K562 (cell line): ENCODE data around the gene RORC. TPM values are rescaled to one million over a fixed set of nuclear protein-coding genes. Genes with fewer than 3 reads are reported as not detected.
A peak's percentile ranks its signal among the peaks of the same experiment; 100 is the strongest.

Experiments
- ATAC-seq: fragments of 200-7000 bp; cut with Tn5 transposase; 3 replicates; pipeline ENCODE4 v1.9.1; 2020; ENCODE audit warnings: moderate library complexity
- BruUV-seq: library from RNA; stranded (reverse); fragments of 400-500 nt; replicated peaks from 2 replicates; lab custom pipeline; 2021; lab: Mats Ljungman, UMichigan
- CTCF ChIA-PET: fragments of 300-600 bp; formaldehyde crosslinking; extraction: SDS; loops from one replicate; lab custom pipeline; 2021; ENCODE audit warnings: low intra/inter-chr PET ratio; lab: Yijun Ruan, JAX
- POLR2A ChIA-PET: fragments of 300-600, 350-650 bp; sonication (Branson Sonifier 250); formaldehyde crosslinking; extraction: SDS; loops from one replicate; lab custom pipeline; 2021; ENCODE audit warnings: antibody characterized with exemption, inconsistent platforms; lab: Yijun Ruan, JAX
- DNase-seq, 4 experiments: peaks; one replicate each; pipeline versions ENCODE4 v3.0.0 to v3.0.0-alpha.2; 2011 to 2018; ENCODE audit warnings: low spot score in 3 of 4, mixed read lengths in 3 of 4; ENCODE audit errors: extremely low read depth in 1 of 4
- FAIRE-seq: peaks from 2 replicates; lab custom pipeline; 2011; peaks lifted over from hg19 to GRCh38; lab: Jason Lieb, UNC
- H2AFZ ChIP-seq: 2 replicates; pipeline ENCODE4 v1.6.0; 2011; ENCODE audit warnings: low read depth, low read length, control low read depth, inconsistent platforms
- H3K27ac ChIP-seq: fragments of 200-600 bp; 3 replicates; pipeline ENCODE4 v1.8.0; 2011; ENCODE audit warnings: low read depth, mild to moderate bottlenecking, control low read depth, inconsistent platforms, low read length, moderate library complexity, mixed read lengths; ENCODE audit errors: extremely low read depth
- H3K27me3 ChIP-seq, 2 experiments: fragments of 300-600 bp in 1 of 2; 2 replicates in 1 of 2; 3 replicates in 1 of 2; pipeline versions ENCODE4 v1.6.0 to v1.8.0; 2011; ENCODE audit warnings: inconsistent platforms in 2 of 2, low read length in 2 of 2, mild to moderate bottlenecking in 1 of 2, mixed read lengths in 1 of 2, moderate library complexity in 1 of 2; ENCODE audit not compliant: control insufficient read depth in 2 of 2, insufficient read depth in 2 of 2
- H3K36me3 ChIP-seq: fragments of 300-600 bp; 3 replicates; pipeline ENCODE4 v1.8.0; 2011; ENCODE audit warnings: mild to moderate bottlenecking, low read length, inconsistent platforms; ENCODE audit not compliant: control insufficient read depth, insufficient read depth
- H3K4me1 ChIP-seq, 2 experiments: fragments of 200-600 bp in 1 of 2; replicated peaks in 1 of 2; 2 replicates in 1 of 2; 3 replicates in 1 of 2; pipeline versions ENCODE4 v1.5.1 to v1.8.0; 2011; ENCODE audit warnings: inconsistent platforms in 2 of 2, low read length in 2 of 2, mild to moderate bottlenecking in 1 of 2, mixed read lengths in 1 of 2, moderate library complexity in 1 of 2; ENCODE audit not compliant: control insufficient read depth in 2 of 2, insufficient read depth in 2 of 2
- H3K4me2 ChIP-seq: 2 replicates; pipeline ENCODE4 v1.6.1; 2011; ENCODE audit warnings: low read length, control low read depth, inconsistent platforms, mixed read lengths; ENCODE audit not compliant: insufficient read depth
- H3K4me3 ChIP-seq: fragments of 200-600 bp; sonication (generic), shearing (Covaris generic); 2 replicates; pipeline ENCODE4 v1.5.1; 2016; ENCODE audit warnings: control low read depth, inconsistent platforms
- H3K79me2 ChIP-seq: fragments of 200-600 bp; 3 replicates; pipeline ENCODE4 v1.8.0; 2011; ENCODE audit warnings: low read length, inconsistent platforms; ENCODE audit not compliant: control insufficient read depth, insufficient read depth
- H3K9ac ChIP-seq, 2 experiments: 2 replicates each; pipeline versions ENCODE4 v1.6.0 to v1.6.1; 2011; ENCODE audit warnings: low read depth in 2 of 2, low read length in 2 of 2, control low read depth in 1 of 2, inconsistent platforms in 1 of 2, mild to moderate bottlenecking in 1 of 2, mixed read lengths in 1 of 2; ENCODE audit not compliant: insufficient read depth in 1 of 2
- H3K9me1 ChIP-seq: one replicate; pipeline ENCODE4 v1.6.0; 2011; ENCODE audit warnings: inconsistent platforms, mild to moderate bottlenecking, low read length, moderate library complexity; ENCODE audit not compliant: control insufficient read depth, insufficient read depth
- H3K9me3 ChIP-seq: replicated peaks from 2 replicates; pipeline ENCODE4 v1.5.1; 2011; ENCODE audit warnings: low read depth, low read length, inconsistent platforms; ENCODE audit not compliant: control insufficient read depth, insufficient read depth
- H4K20me1 ChIP-seq: replicated peaks from 2 replicates; pipeline ENCODE4 v1.6.1; 2011; ENCODE audit warnings: low read length, inconsistent platforms, mixed read lengths; ENCODE audit not compliant: control insufficient read depth, insufficient read depth
- CTCFL ChIP-seq: IDR thresholded peaks from 2 replicates; pipeline ENCODE4 v1.6.1; 2011; ENCODE audit warnings: borderline replicate concordance, low read depth, mild to moderate bottlenecking, moderate library complexity, low read length; ENCODE audit not compliant: insufficient read depth, poor library complexity, severe bottlenecking
- HDAC8 ChIP-seq: fragments of 450-650 bp; IDR thresholded peaks from 2 replicates; pipeline ENCODE4 v1.6.1; 2016; ENCODE audit warnings: mild to moderate bottlenecking, missing genetic modification characterization, moderate library complexity, missing compliant biosample characterization
- KHSRP ChIP-seq: fragments of 450-650 bp; IDR thresholded peaks from 2 replicates; pipeline ENCODE4 v1.6.1; 2017
- TOE1 ChIP-seq, 2 experiments: fragments of 450-650 bp in 1 of 2; sonication (generic) in 1 of 2; formaldehyde crosslinking in 1 of 2; IDR thresholded peaks; 2 replicates each; pipeline versions ENCODE4 v1.7.1 to v1.8.0; 2016 to 2022; ENCODE audit warnings: borderline replicate concordance in 2 of 2, mild to moderate bottlenecking in 2 of 2, antibody characterized with exemption in 1 of 2, inconsistent platforms in 1 of 2, low read depth in 1 of 2, missing genetic modification reagents in 1 of 2, moderate library complexity in 1 of 2
- ZBTB8A ChIP-seq: fragments of 450-650 bp; IDR thresholded peaks from 2 replicates; pipeline ENCODE4 v1.6.1; 2018; ENCODE audit warnings: mild to moderate bottlenecking, moderate library complexity; ENCODE audit not compliant: partially characterized antibody
- WGBS: fragments of 100-300 bp; shearing (Covaris generic); methylation state at CpG from one replicate; pipeline ENCODE4 v1.1.6; 2016; ENCODE audit warnings: low coverage, mixed read lengths; ENCODE audit not compliant: insufficient coverage; ENCODE audit errors: missing lambda C conversion rate; 5-methylcytosine and 5-hydroxymethylcytosine counted together
- in situ Hi-C: fragments of 300-500 bp; cut with MboI; formaldehyde crosslinking; loops from 4 replicates; pipeline ENCODE4 v1.15.0; 2018; ENCODE audit warnings: inconsistent platforms, mixed read lengths
- intact Hi-C: fragments of 100-400 bp; cut with micrococcal nuclease; formaldehyde crosslinking; loops from 2 replicates; pipeline ENCODE4 v1.14.2; 2022
- polyA plus RNA-seq, 8 experiments: library from polyadenylated mRNA; depleted of rRNA in 4 of 8; stranded (reverse) in 5 of 8; unstranded in 3 of 8; fragments of >200 nt; fragmentation: Nextera tagmentation in 2 of 8; fragmentation: Illumina TruSeq in 1 of 8; extraction: Ambion mirVana in 2 of 8; extraction: Trizol in 1 of 8; gene quantifications; 2 replicates each; pipeline versions ENCODE4 v1.2.1 to v1.2.3, GENCODE V29; 2011 to 2014; ENCODE audit warnings: inconsistent platforms in 1 of 8, missing spikeins in 1 of 8
- total RNA-seq, 7 experiments: library from RNA; depleted of rRNA in 6 of 7; stranded (reverse); fragments of >200 nt in 6 of 7; fragmentation: Illumina TruSeq in 2 of 7; extraction: Trizol in 2 of 7; gene quantifications; 2 replicates each; pipeline versions ENCODE4 v1.2.1 to v1.2.3, GENCODE V29; 2011 to 2021; ENCODE audit warnings: low replicate concordance in 1 of 7

RORC gene
- total and polyA plus RNA-seq, 9 of the 15 experiments (the other 6 are each of a cell fraction or from before 2014, with no cell fraction given) = not detected

- Histone ChIP-seq H3K27ac (no peak overlapping the region), H3K36me3 (no peaks in the 10 kb centered on the region; the same call in 2 of the 3 replicates), H3K79me2 (no peaks in the 10 kb centered on the region), H3K9ac (no peak overlapping the region), H3K4me1 (peaks cover 0 to 16% of the 10 kb centered on the region in 2 experiments; a peak in 3 of 5 replicates), H4K20me1 (no peaks in the 10 kb centered on the region), H3K4me2 (peak overlapping the region; percentile 7; the same call in 1 of the 2 replicates), H2AFZ (no peak overlapping the region), H3K9me3 (no peaks in the 10 kb centered on the region), H3K4me3 (no peak overlapping the region), H3K27me3 (no peaks in the 10 kb centered on the region), H3K9me1 (no peaks in the 10 kb centered on the region)
- no peak for TF ChIP-seq HDAC8 (tag)
- no peak for FAIRE-seq
- no peak for ATAC-seq
- WGBS = 52% methylated on average over 2 of the region's 2 CpGs
- ChIA-PET POLR2A (interaction anchor here (0.6 to 1.3 kb wide), 3 partner anchors 21 to 487 kb away, joined by 3 to 4 read pairs (median 3); partner anchors contain the start of gene MRPL9), CTCF (no interaction called here)
- in situ Hi-C loops = no loop called here
- no peak for DNase-seq
- intact Hi-C loops = no loop called here
- BruUV-seq = no TSS peak
Measured at GRCh38 chr1:151783796-151784195, 47.8 kb downstream of the RORC start.

GRCh38 chr1:151782741-151783140, 48.9 kb downstream of the RORC start:
- DNase-seq (no peak), FAIRE-seq (no peak), ATAC-seq (no peak)
- 63% methylated on average over 3 of the region's 3 CpGs for WGBS
- Histone ChIP-seq H3K9ac (no peak overlapping the region), H3K79me2 (no peaks in the 10 kb centered on the region), H3K9me3 (no peaks in the 10 kb centered on the region), H3K27me3 (no peaks in the 10 kb centered on the region), H4K20me1 (no peaks in the 10 kb centered on the region), H3K4me1 (peaks cover 0 to 16% of the 10 kb centered on the region in 2 experiments; a peak in 3 of 5 replicates), H3K27ac (no peak overlapping the region), H3K9me1 (no peaks in the 10 kb centered on the region), H2AFZ (no peak overlapping the region), H3K4me3 (no peak overlapping the region), H3K4me2 (no peak overlapping the region), H3K36me3 (peaks cover 7% of the 10 kb centered on the region; the same call in 2 of the 3 replicates)
- ChIA-PET CTCF (no interaction called here), POLR2A (no interaction called here)
- no TSS peak for BruUV-seq
- intact Hi-C loops = no loop called here
- in situ Hi-C loops = no loop called here
- no peak for TF ChIP-seq KHSRP
- TF ChIP-seq CTCFL = no peak
- TF ChIP-seq TOE1 (IDR thresholded peaks at IDR 0.05; ENCODE audit: borderline replicate concordance) = no peak
- no peak for TF ChIP-seq TOE1 (CRISPR knock-in tag; IDR thresholded peaks at IDR 0.05; ENCODE audit: borderline replicate concordance, low read depth)
- TF ChIP-seq ZBTB8A = no peak
